Smooth muscle cell (in vitro differentiated cells): ENCODE data around the gene DIP2B. TPM values are rescaled to one million over a fixed set of nuclear protein-coding genes. Genes with fewer than 3 reads are reported as not detected.
A peak's percentile ranks its signal among the peaks of the same experiment; 100 is the strongest.

Experiments
- DNase-seq: peaks from one replicate; lab custom pipeline; 2025; ENCODE audit not compliant: unreplicated experiment; lab: John Stamatoyannopoulos, UW
- H2AFZ ChIP-seq: fragments of 200-600 bp; sonication (generic); 2 replicates; pipeline ENCODE4 v1.6.0; 2016; ENCODE audit warnings: antibody characterized with exemption, low read depth, mild to moderate bottlenecking
- H3F3A ChIP-seq: fragments of 200-600 bp; sonication (generic); 2 replicates; pipeline ENCODE4 v1.6.0; 2017; ENCODE audit warnings: antibody characterized with exemption, low read depth
- H3K27ac ChIP-seq: fragments of 200-600 bp; sonication (generic); 2 replicates; pipeline ENCODE4 v1.5.1; 2016; ENCODE audit warnings: low read depth, mild to moderate bottlenecking
- H3K27me3 ChIP-seq: fragments of 200-600 bp; sonication (generic); 2 replicates; pipeline ENCODE4 v1.6.1; 2016; ENCODE audit warnings: low read depth, mild to moderate bottlenecking
- H3K36me3 ChIP-seq: fragments of 200-600 bp; sonication (generic); 2 replicates; pipeline ENCODE4 v1.5.1; 2016; ENCODE audit warnings: low read depth
- H3K4me1 ChIP-seq: fragments of 200-600 bp; sonication (generic); 2 replicates; pipeline ENCODE4 v1.5.1; 2016; ENCODE audit warnings: low read depth
- H3K4me2 ChIP-seq: fragments of 200-600 bp; sonication (generic); 2 replicates; pipeline ENCODE4 v1.6.0; 2016; ENCODE audit warnings: mild to moderate bottlenecking
- H3K4me3 ChIP-seq: fragments of 200-600 bp; sonication (generic); 2 replicates; pipeline ENCODE4 v1.5.1; 2016; ENCODE audit warnings: mild to moderate bottlenecking
- H3K79me2 ChIP-seq: fragments of 200-600 bp; sonication (generic); 2 replicates; pipeline ENCODE4 v1.6.0; 2016; ENCODE audit warnings: low read depth, mild to moderate bottlenecking
- H3K9ac ChIP-seq: fragments of 200-600 bp; sonication (generic); 2 replicates; pipeline ENCODE4 v1.6.0; 2016; ENCODE audit warnings: low read depth
- H3K9me3 ChIP-seq: fragments of 200-600 bp; sonication (generic); replicated peaks from 2 replicates; pipeline ENCODE4 v1.5.1; 2016; ENCODE audit warnings: low read depth
- H4K20me1 ChIP-seq: fragments of 200-600 bp; sonication (generic); 2 replicates; pipeline ENCODE4 v1.6.0; 2016; ENCODE audit warnings: low read depth
- CTCF ChIP-seq: fragments of 200-600 bp; sonication (generic); IDR thresholded peaks from 2 replicates; pipeline ENCODE4 v1.5.1; 2017; ENCODE audit warnings: borderline replicate concordance, mild to moderate bottlenecking, antibody characterized with exemption; ENCODE audit not compliant: insufficient read depth, poor library complexity, severe bottlenecking
- WGBS: methylation state at CpG from one replicate; pipeline ENCODE4 v1.1.7; 2016; ENCODE audit warnings: low lambda C conversion rate; 5-methylcytosine and 5-hydroxymethylcytosine counted together
- polyA plus RNA-seq: library from polyadenylated mRNA; unstranded; fragments of >200 nt; fragmentation: Nextera tagmentation; extraction: Ambion mirVana; gene quantifications from 2 replicates; pipeline ENCODE4 v1.2.1, GENCODE V29; 2016
- total RNA-seq: library from RNA; depleted of rRNA; stranded (reverse); fragments of >200 nt; gene quantifications from 2 replicates; pipeline ENCODE4 v1.2.3, GENCODE V29; 2014

The DIP2B gene
- total and polyA plus RNA-seq, 2 experiments from 2014 or later: 5.8 to 35.2 TPM

GRCh38 chr12:50763639-50764285 is 259.0 kb downstream of the DIP2B start, which contains the start of gene ATF1:
Gene ATF1, plus strand, starts transcription at chr12:50764101. Its CDS starts 16,045 bp downstream, at chr12:50780146.
- Histone ChIP-seq H3K79me2 (peaks cover 44% of the 10 kb centered on the region), H3K27ac (peak within 1 kb of the TSS; percentile 98), H3K4me3 (peak within 1 kb of the TSS; percentile 85), H3K9me3 (no peaks in the 10 kb centered on the region), H3K27me3 (no peaks in the 10 kb centered on the region), H3K4me2 (peak within 1 kb of the TSS; percentile 88), H3K36me3 (no peaks in the 10 kb centered on the region), H3K4me1 (peaks cover 7% of the 10 kb centered on the region), H3F3A (no peaks in the 10 kb centered on the region), H3K9ac (peak within 1 kb of the TSS; percentile 97), H4K20me1 (peaks cover 33% of the 10 kb centered on the region), H2AFZ (peak within 1 kb of the TSS; percentile 88)
- WGBS: under 1% methylated on average over 45 of the region's 51 CpGs
- peak; percentile 78 for DNase-seq
- TF ChIP-seq CTCF: no peak

- Histone ChIP-seq H3F3A (no peaks in the 10 kb centered on the region), H3K4me3 (peak overlapping the region; percentile 85), H3K9ac (peak overlapping the region; percentile 97), H3K4me1 (peaks cover 7% of the 10 kb centered on the region), H3K9me3 (no peaks in the 10 kb centered on the region), H3K27ac (peak overlapping the region; percentile 98), H3K36me3 (no peaks in the 10 kb centered on the region), H4K20me1 (peaks cover 39% of the 10 kb centered on the region), H2AFZ (peak overlapping the region; percentile 79), H3K27me3 (no peaks in the 10 kb centered on the region), H3K79me2 (peaks cover 52% of the 10 kb centered on the region), H3K4me2 (peak overlapping the region; percentile 88)
- WGBS: under 1% methylated on average over 59 of the region's 91 CpGs
- no peak for TF ChIP-seq CTCF
- peak; percentile 52 for DNase-seq
Observed at GRCh38 chr12:50764286-50765094, 259.7 kb downstream of the DIP2B start.

GRCh38 chr12:50765095-50765911 is 260.5 kb downstream of the DIP2B start:
- Histone ChIP-seq H3K79me2 (peaks cover 60% of the 10 kb centered on the region), H3K27me3 (no peaks in the 10 kb centered on the region), H3K4me2 (peak overlapping the region; percentile 88), H2AFZ (no peak overlapping the region), H3K4me3 (peak overlapping the region; percentile 85), H3K9me3 (no peaks in the 10 kb centered on the region), H3K9ac (peak overlapping the region; percentile 97), H3K4me1 (peaks cover 7% of the 10 kb centered on the region), H3F3A (no peaks in the 10 kb centered on the region), H3K27ac (peak overlapping the region; percentile 98), H3K36me3 (peaks cover 5% of the 10 kb centered on the region), H4K20me1 (peaks cover 44% of the 10 kb centered on the region)
- TF ChIP-seq CTCF: peak; percentile 57
- no peak for DNase-seq
- 16% methylated on average over 13 of the region's 13 CpGs for WGBS
